B cell (primary cell): ENCODE data around the gene FAM222A. TPM values are rescaled to one million over a fixed set of nuclear protein-coding genes. Genes with fewer than 3 reads are reported as not detected.

Experiments used
- ATAC-seq: fragments of 200-7000 bp; cut with Tn5 transposase; one replicate; pipeline ENCODE4 v1.10.0; 2021; ENCODE audit warnings: low read depth, mild to moderate bottlenecking, moderate number of reproducible peaks, moderate library complexity
- CTCF ChIA-PET: fragments of 350-600 bp; sonication (Branson Sonifier 250); formaldehyde crosslinking; loops from one replicate; lab custom pipeline; 2021; ENCODE audit warnings: antibody characterized with exemption, inconsistent platforms; lab: Charles Lee
- POLR2A ChIA-PET: fragments of 350-600 bp; sonication (Branson Sonifier 250); formaldehyde crosslinking; loops from one replicate; lab custom pipeline; 2021; ENCODE audit warnings: antibody characterized with exemption; lab: Charles Lee
- DNase-seq: peaks from one replicate; pipeline ENCODE4 v3.0.0; 2013
- H2AFZ ChIP-seq: 2 replicates; pipeline ENCODE4 v1.6.1; 2012; ENCODE audit warnings: mild to moderate bottlenecking, low read depth, low read length; ENCODE audit not compliant: insufficient read depth, poor library complexity, severe bottlenecking
- H3K27ac ChIP-seq, 2 donors: 1 replicate in 1 of 2; 2 replicates in 1 of 2; pipeline ENCODE4 v1.5.1; 2012 to 2013; ENCODE audit warnings: low read length in 2 of 2, mild to moderate bottlenecking in 2 of 2, moderate library complexity in 1 of 2
- H3K27me3 ChIP-seq, 4 experiments: fragments of 200-600 bp in 1 of 4; sonication (generic) in 1 of 4; replicated peaks in 1 of 4; 1 replicate in 2 of 4; 2 replicates in 2 of 4; pipeline versions ENCODE4 v1.6.1 to v1.7.0; 2013 to 2016; ENCODE audit warnings: low read length in 3 of 4, mild to moderate bottlenecking in 2 of 4, mixed read lengths in 1 of 4, moderate library complexity in 1 of 4; ENCODE audit not compliant: insufficient read depth in 4 of 4, control insufficient read depth in 3 of 4; ENCODE audit errors: control extremely low read depth in 1 of 4
- H3K36me3 ChIP-seq, 2 experiments: replicated peaks in 1 of 2; 1 replicate in 1 of 2; 2 replicates in 1 of 2; pipeline versions ENCODE4 v1.6.1 to v1.7.1; 2013; ENCODE audit warnings: low read length in 1 of 2; ENCODE audit not compliant: insufficient read depth in 2 of 2, control insufficient read depth in 1 of 2; ENCODE audit errors: control extremely low read depth in 1 of 2, extremely low read depth in 1 of 2
- H3K4me1 ChIP-seq, 2 donors: fragments of 200-600 bp in 1 of 2; sonication (generic) in 1 of 2; 1 replicate in 1 of 2; 2 replicates in 1 of 2; pipeline versions ENCODE4 v1.5.1 to v1.6.1; 2013 to 2017; ENCODE audit warnings: low read length in 2 of 2; ENCODE audit not compliant: control insufficient read depth in 2 of 2, insufficient read depth in 2 of 2
- H3K4me2 ChIP-seq: replicated peaks from 2 replicates; pipeline ENCODE3; 2012; ENCODE audit warnings: mild to moderate bottlenecking, low read depth, low read length; ENCODE audit not compliant: poor library complexity, severe bottlenecking
- H3K4me3 ChIP-seq, 5 experiments: fragments of 200-600 bp in 1 of 5; sonication (generic) in 1 of 5; 1 replicate in 3 of 5; 2 replicates in 2 of 5; pipeline versions ENCODE4 v1.5.1 to v1.7.0; 2011 to 2016; ENCODE audit warnings: low read length in 4 of 5, mild to moderate bottlenecking in 4 of 5, low read depth in 2 of 5, control low read depth in 1 of 5, moderate library complexity in 1 of 5; ENCODE audit not compliant: insufficient read depth in 1 of 5; ENCODE audit errors: control extremely low read depth in 1 of 5, extremely low read depth in 1 of 5
- H3K79me2 ChIP-seq: fragments of 200-600 bp; sonication (generic); one replicate; pipeline ENCODE4 v1.6.0; 2016; ENCODE audit warnings: low read length; ENCODE audit not compliant: control insufficient read depth, insufficient read depth
- H3K9ac ChIP-seq: fragments of 200-600 bp; sonication (generic); 2 replicates; pipeline ENCODE4 v1.6.1; 2017; ENCODE audit warnings: mild to moderate bottlenecking, low read length, moderate library complexity
- H3K9me3 ChIP-seq, 3 donors: one replicate each; pipeline versions ENCODE4 v1.6.1 to v1.7.1; 2013; ENCODE audit warnings: low read length in 2 of 3; ENCODE audit not compliant: control insufficient read depth in 2 of 3, insufficient read depth in 1 of 3; ENCODE audit errors: control extremely low read depth in 1 of 3
- H4K20me1 ChIP-seq: 2 replicates; pipeline ENCODE4 v1.6.0; 2012; ENCODE audit warnings: mild to moderate bottlenecking, low read length; ENCODE audit not compliant: insufficient read depth, control insufficient read depth, poor library complexity, severe bottlenecking
- H3K27ac Mint-ChIP-seq: one replicate; pipeline ENCODE4 v1.8.0; 2021; ENCODE audit warnings: mixed read lengths
- H3K27me3 Mint-ChIP-seq: one replicate; pipeline ENCODE4 v1.8.0; 2021; ENCODE audit warnings: mixed read lengths
- H3K4me1 Mint-ChIP-seq: one replicate; pipeline ENCODE4 v1.8.0; 2021; ENCODE audit warnings: mixed read lengths
- H3K4me3 Mint-ChIP-seq: one replicate; pipeline ENCODE4 v1.8.0; 2021; ENCODE audit warnings: mixed read lengths
- H3K9me3 Mint-ChIP-seq: one replicate; pipeline ENCODE4 v1.8.0; 2022; ENCODE audit warnings: mixed read lengths; ENCODE audit not compliant: insufficient read depth
- CTCF ChIP-seq: fragments of 200-600 bp; IDR thresholded peaks from one replicate; pipeline ENCODE4 v1.8.0; 2022; ENCODE audit warnings: antibody characterized with exemption, mild to moderate bottlenecking
- EZH2 ChIP-seq: IDR thresholded peaks from 2 replicates; pipeline ENCODE4 v1.6.1; 2012; ENCODE audit warnings: borderline replicate concordance, low read depth, mild to moderate bottlenecking, moderate library complexity, low read length; ENCODE audit not compliant: insufficient read depth, poor library complexity, severe bottlenecking
- WGBS: methylation state at CpG from one replicate; pipeline ENCODE4 v1.1.5; 2013; ENCODE audit warnings: missing lambda C conversion rate; ENCODE audit not compliant: insufficient coverage; 5-methylcytosine and 5-hydroxymethylcytosine counted together
- intact Hi-C: fragments of 100-400 bp; cut with micrococcal nuclease; formaldehyde crosslinking; loops from one replicate; pipeline ENCODE4 v1.10.0; 2022
- polyA plus RNA-seq: library from polyadenylated mRNA; depleted of rRNA; stranded (reverse); fragments of >200 nt; gene quantifications from 2 replicates; pipeline ENCODE4 v1.2.3, GENCODE V29; 2012
- total RNA-seq, 2 donors: library from RNA; stranded (reverse); fragments of 120-200 nt in 1 of 2; gene quantifications; 1 replicate in 1 of 2; 2 replicates in 1 of 2; pipeline versions ENCODE4 v1.2.3 to v1.2.4, GENCODE V29; 2013 to 2022

The FAM222A gene
- total and polyA plus RNA-seq, 2 donors (not counting 1 experiment from before 2014, with no cell fraction given) = 0.49 to 4.6 TPM

GRCh38 chr12:109810954-109811623, 97.5 kb downstream of the FAM222A start:
- no peaks in the 10 kb centered on the region for H3K9me3 ChIP-seq
- Mint-ChIP-seq H3K27ac (no peak overlapping the region), H3K4me1 (no peaks in the 10 kb centered on the region), H3K9me3 (no peaks in the 10 kb centered on the region), H3K4me3 (no peak overlapping the region), H3K27me3 (no peaks in the 10 kb centered on the region)
- ChIA-PET POLR2A (no interaction called here), CTCF (interaction anchor here (1.9 kb wide), 1 partner anchor 34 kb away, joined by 6 read pairs; no protein-coding TSS in a partner anchor)
- intact Hi-C loops = no loop called here
- H3K27me3 ChIP-seq = peaks cover 0 to 9% (median 0%) of the 10 kb centered on the region in 4 experiments
- 96% methylated on average over 8 of the region's 10 CpGs for WGBS
- no peaks in the 10 kb centered on the region for H3K79me2 ChIP-seq
- H3K4me2 ChIP-seq = no peak overlapping the region
- no peaks in the 10 kb centered on the region for H3K4me1 ChIP-seq
- ATAC-seq (no peak), DNase-seq (no peak)
- no peaks in the 10 kb centered on the region for H3K36me3 ChIP-seq
- H3K27ac ChIP-seq = no peak overlapping the region
- no peaks in the 10 kb centered on the region for H4K20me1 ChIP-seq
- no peak overlapping the region for H2AFZ ChIP-seq
- no peak overlapping the region for H3K4me3 ChIP-seq
- H3K9ac ChIP-seq = no peak overlapping the region
- no peak for TF ChIP-seq EZH2
- TF ChIP-seq CTCF = no peak

DNA sequence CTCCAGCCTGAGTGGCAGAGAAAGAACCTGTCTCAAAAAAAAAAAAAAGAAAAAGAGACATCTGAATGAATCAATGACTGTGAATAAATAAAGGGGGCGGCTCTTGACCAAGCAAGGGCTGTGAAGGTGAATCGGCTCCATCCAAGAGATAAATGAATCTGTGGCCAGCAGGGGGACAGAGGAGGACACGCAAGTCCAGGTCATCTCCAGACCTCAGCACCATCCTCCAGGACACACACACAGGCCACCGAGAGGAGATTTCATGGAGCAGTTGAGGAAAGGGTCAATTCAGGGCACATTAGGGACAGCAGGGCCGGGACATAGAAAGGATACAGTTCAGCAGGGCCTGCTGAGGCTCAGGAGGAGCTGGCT, 98.0 kb downstream of the FAM222A start:
- H3K27ac Mint-ChIP-seq = no peak overlapping the region
- H3K36me3 ChIP-seq = no peaks in the 10 kb centered on the region
- intact Hi-C loops = no loop called here
- CTCF ChIA-PET = interaction anchor here (1.9 kb wide), 1 partner anchor 34 kb away, joined by 6 read pairs; no protein-coding TSS in a partner anchor
- H3K9ac ChIP-seq = no peak overlapping the region
- peaks cover 0 to 9% (median 0%) of the 10 kb centered on the region in 4 experiments for H3K27me3 ChIP-seq
- TF ChIP-seq EZH2 = no peak
- TF ChIP-seq CTCF = no peak
- DNase-seq = no peak
- H3K27ac ChIP-seq = no peak overlapping the region
- H3K9me3 Mint-ChIP-seq = no peaks in the 10 kb centered on the region
- no peaks in the 10 kb centered on the region for H3K27me3 Mint-ChIP-seq
- H3K9me3 ChIP-seq = no peaks in the 10 kb centered on the region
- H3K4me2 ChIP-seq = no peak overlapping the region
- 79% methylated on average over 2 of the region's 5 CpGs for WGBS
- ATAC-seq = no peak
- POLR2A ChIA-PET = no interaction called here
- no peaks in the 10 kb centered on the region for H3K4me1 Mint-ChIP-seq
- H3K4me1 ChIP-seq = no peaks in the 10 kb centered on the region
- H4K20me1 ChIP-seq = no peaks in the 10 kb centered on the region
- no peak overlapping the region for H3K4me3 Mint-ChIP-seq
- no peak overlapping the region for H3K4me3 ChIP-seq
- H3K79me2 ChIP-seq = no peaks in the 10 kb centered on the region
- H2AFZ ChIP-seq = no peak overlapping the region
